Karpas-422 (cell line): ENCODE results near the gene MYH14. TPM values are rescaled to one million over a fixed set of nuclear protein-coding genes. Genes with fewer than 3 reads are reported as not detected.
A peak's percentile ranks its signal among the peaks of the same experiment; 100 is the strongest.
"Not testable (repeated sequence)": the region's sequence is repeated elsewhere in the genome, so short reads cannot be mapped to it uniquely, and the experiment has no call there.

ENCODE experiments used
- DNase-seq: peaks from one replicate; pipeline ENCODE4 v3.0.0-alpha.2; 2015
- H2AFZ ChIP-seq: fragments of 200-600 bp; sonication (generic); 2 replicates; pipeline ENCODE4 v1.6.1; 2014; ENCODE audit warnings: antibody characterized with exemption, low read length, mixed read lengths
- H3K27ac ChIP-seq: fragments of 200-600 bp; sonication (generic); 2 replicates; pipeline ENCODE4 v1.5.1; 2014; ENCODE audit warnings: mild to moderate bottlenecking, low read length, moderate library complexity
- H3K27me3 ChIP-seq: fragments of 200-600 bp; sonication (generic); 2 replicates; pipeline ENCODE4 v1.6.1; 2014; ENCODE audit warnings: low read length, mixed read lengths
- H3K36me3 ChIP-seq: fragments of 200-600 bp; sonication (generic); 2 replicates; pipeline ENCODE4 v1.6.1; 2014; ENCODE audit warnings: low read length, mixed read lengths; ENCODE audit not compliant: insufficient read depth
- H3K4me1 ChIP-seq: fragments of 200-600 bp; sonication (generic); 2 replicates; pipeline ENCODE4 v1.6.1; 2014; ENCODE audit warnings: mild to moderate bottlenecking, low read length, mixed read lengths
- H3K4me2 ChIP-seq: fragments of 200-600 bp; sonication (generic); 2 replicates; pipeline ENCODE4 v1.6.1; 2014; ENCODE audit warnings: low read length, low read depth, mild to moderate bottlenecking; ENCODE audit not compliant: poor library complexity, severe bottlenecking
- H3K4me3 ChIP-seq: fragments of 200-600 bp; sonication (generic); 2 replicates; pipeline ENCODE4 v1.5.1; 2014; ENCODE audit warnings: mild to moderate bottlenecking, antibody characterized with exemption, low read length, mixed read lengths
- H3K79me2 ChIP-seq: fragments of 200-600 bp; sonication (generic); 2 replicates; pipeline ENCODE4 v1.6.1; 2014; ENCODE audit warnings: mild to moderate bottlenecking, low read length, mixed read lengths
- H3K9ac ChIP-seq: fragments of 200-600 bp; sonication (generic); 2 replicates; pipeline ENCODE4 v1.6.0; 2014; ENCODE audit warnings: low read length
- H3K9me2 ChIP-seq: fragments of 200-600 bp; sonication (generic), shearing (Covaris generic); replicated peaks from 2 replicates; pipeline ENCODE4 v1.6.0; 2014; ENCODE audit warnings: mild to moderate bottlenecking, low read length, moderate library complexity; ENCODE audit not compliant: insufficient read depth
- H3K9me3 ChIP-seq: fragments of 300-700, 200-600 bp; sonication (generic); 2 replicates; pipeline ENCODE4 v1.6.1; 2014; ENCODE audit warnings: low read length, mixed read lengths
- H4K20me1 ChIP-seq: fragments of 200-600 bp; sonication (generic); 2 replicates; pipeline ENCODE4 v1.6.1; 2014; ENCODE audit warnings: mild to moderate bottlenecking, antibody characterized with exemption, low read length, low read depth; ENCODE audit not compliant: insufficient read depth
- total RNA-seq: library from RNA; depleted of rRNA; stranded (reverse); fragments of >200 nt; shearing (Covaris generic); gene quantifications from 2 replicates; pipeline ENCODE4 v1.2.3, GENCODE V29; 2014; ENCODE audit warnings: low replicate concordance

The MYH14 gene
- total RNA-seq, 1 experiment from 2014 or later, result not detected

DNA sequence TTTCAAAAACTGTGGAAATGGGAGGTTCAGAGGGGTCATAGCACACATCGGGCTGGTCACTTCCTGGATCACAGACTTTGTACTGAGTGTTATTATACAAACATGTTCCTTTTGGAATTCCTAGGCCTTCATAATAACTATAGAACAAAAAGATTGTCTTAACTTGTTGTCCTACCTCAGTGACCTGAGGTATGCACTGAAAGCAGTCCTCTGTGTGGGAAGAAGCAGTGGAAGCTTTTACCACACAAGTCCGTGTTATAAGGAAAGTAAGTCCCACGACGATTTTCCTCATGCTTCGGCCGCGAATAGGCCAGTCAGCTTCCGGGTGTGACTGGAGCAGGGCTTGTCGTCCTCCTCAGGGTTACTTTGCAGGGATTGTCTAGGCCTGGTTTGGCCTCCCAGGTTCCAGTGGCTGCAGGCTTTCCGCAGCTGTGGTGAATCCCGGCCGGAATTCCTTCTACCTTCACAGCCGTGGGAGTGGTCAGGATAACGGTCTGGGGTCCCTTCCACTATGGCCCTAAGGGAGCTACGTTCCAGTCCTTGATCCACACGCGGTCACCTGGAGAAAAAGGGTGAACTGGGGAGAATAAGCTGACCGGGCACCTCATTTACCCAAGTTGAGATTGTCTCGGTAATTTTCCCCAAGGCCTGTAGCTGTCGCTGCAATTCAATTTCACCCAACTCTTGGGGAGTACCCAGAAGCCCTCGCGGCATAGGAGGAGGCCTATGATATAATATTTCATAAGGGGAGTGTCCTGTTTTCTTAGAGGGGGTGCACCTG, 146.0 kb downstream of the MYH14 start:
- no peaks in the 10 kb centered on the region for H3K9me3 ChIP-seq
- peaks cover 3% of the 10 kb centered on the region; the same call in 1 of the 2 replicates for H3K36me3 ChIP-seq
- peak; percentile 94 for DNase-seq
- peak overlapping the region; percentile 58 for H3K9ac ChIP-seq
- peak overlapping the region; percentile 22 for H2AFZ ChIP-seq
- H3K79me2 ChIP-seq, result peaks cover 1% of the 10 kb centered on the region; the same call in 1 of the 2 replicates
- no peaks in the 10 kb centered on the region for H3K27me3 ChIP-seq
- peak overlapping the region; percentile 95 for H3K27ac ChIP-seq
- H3K9me2 ChIP-seq, result no peaks in the 10 kb centered on the region
- peak overlapping the region; percentile 61 for H3K4me2 ChIP-seq
- H3K4me1 ChIP-seq, result peaks cover 63% of the 10 kb centered on the region
- peak overlapping the region; percentile 53 for H3K4me3 ChIP-seq
- H4K20me1 ChIP-seq, result no peaks in the 10 kb centered on the region

- H2AFZ ChIP-seq, result no peak overlapping the region
- H3K27me3 ChIP-seq, result no peaks in the 10 kb centered on the region
- H3K4me1 ChIP-seq, result peaks cover 48% of the 10 kb centered on the region
- H3K4me2 ChIP-seq, result no peak overlapping the region
- no peak for DNase-seq
- no peaks in the 10 kb centered on the region for H4K20me1 ChIP-seq
- H3K9ac ChIP-seq, result no peak overlapping the region
- no peak overlapping the region for H3K27ac ChIP-seq
- H3K36me3 ChIP-seq, result no peaks in the 10 kb centered on the region
- H3K79me2 ChIP-seq, result no peaks in the 10 kb centered on the region
- no peaks in the 10 kb centered on the region for H3K9me3 ChIP-seq
- H3K4me3 ChIP-seq, result no peak overlapping the region
- H3K9me2 ChIP-seq, result no peaks in the 10 kb centered on the region
Measured at GRCh38 chr19:50352242-50352641, 148.8 kb downstream of the MYH14 start.

- not testable (repeated sequence) for H3K27me3 ChIP-seq, H3K36me3 ChIP-seq, H3K79me2 ChIP-seq, H3K9me3 ChIP-seq, H3K4me3 ChIP-seq, DNase-seq, H2AFZ ChIP-seq, H3K4me2 ChIP-seq, H3K9ac ChIP-seq, H3K27ac ChIP-seq, H4K20me1 ChIP-seq, H3K9me2 ChIP-seq
- peaks cover 43% of the 10 kb centered on the region for H3K4me1 ChIP-seq
Measured at GRCh38 chr19:50353487-50353880, 150.1 kb downstream of the MYH14 start.

DNA sequence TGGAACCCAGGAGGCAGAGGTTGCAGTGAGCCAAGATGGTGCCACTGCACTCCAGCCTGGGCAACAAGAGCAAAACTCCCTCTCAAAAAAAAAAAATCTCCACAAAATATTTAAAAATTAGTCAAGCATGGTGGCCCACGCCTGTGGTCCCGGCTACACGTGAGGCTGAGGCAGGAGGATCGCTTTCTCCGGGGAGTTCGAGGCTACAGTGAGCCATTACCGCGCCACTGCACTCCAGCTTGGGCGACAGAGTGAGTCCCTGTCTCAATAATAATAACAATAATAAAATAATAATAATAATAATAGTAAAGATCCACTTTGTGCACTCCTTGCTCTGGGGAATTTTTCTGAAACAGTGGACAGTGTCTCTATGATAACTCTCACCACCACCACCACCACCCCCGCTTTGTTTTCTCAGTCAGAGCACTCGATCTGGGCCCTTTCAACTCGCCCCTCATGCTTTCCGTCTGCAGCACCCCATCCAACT, 153.3 kb downstream of the MYH14 start:
- H3K79me2 ChIP-seq, result no peaks in the 10 kb centered on the region
- DNase-seq, result no peak
- H3K4me3 ChIP-seq, result no peak overlapping the region
- peak overlapping the region; percentile 85; the same call in 1 of the 2 replicates for H2AFZ ChIP-seq
- H3K4me2 ChIP-seq, result peak overlapping the region; percentile 69
- H3K9me2 ChIP-seq, result no peaks in the 10 kb centered on the region
- H3K9ac ChIP-seq, result no peak overlapping the region; the same call in 1 of the 2 replicates
- no peaks in the 10 kb centered on the region for H4K20me1 ChIP-seq
- H3K36me3 ChIP-seq, result no peaks in the 10 kb centered on the region
- peaks cover 23% of the 10 kb centered on the region for H3K4me1 ChIP-seq
- no peak overlapping the region for H3K27ac ChIP-seq
- no peaks in the 10 kb centered on the region for H3K9me3 ChIP-seq
- no peaks in the 10 kb centered on the region for H3K27me3 ChIP-seq

- H3K4me1 ChIP-seq, result peaks cover 23% of the 10 kb centered on the region
- peak overlapping the region; percentile 58 for H3K9ac ChIP-seq
- H4K20me1 ChIP-seq, result no peaks in the 10 kb centered on the region; the same call in 1 of the 2 replicates
- peak overlapping the region; percentile 47; the same call in 1 of the 2 replicates for H3K4me3 ChIP-seq
- peak; percentile 93 for DNase-seq
- H3K9me3 ChIP-seq, result no peaks in the 10 kb centered on the region
- no peaks in the 10 kb centered on the region for H3K27me3 ChIP-seq
- no peak overlapping the region for H3K27ac ChIP-seq
- no peaks in the 10 kb centered on the region for H3K9me2 ChIP-seq
- H3K79me2 ChIP-seq, result no peaks in the 10 kb centered on the region
- H3K36me3 ChIP-seq, result no peaks in the 10 kb centered on the region
- peak overlapping the region; percentile 69 for H3K4me2 ChIP-seq
- peak overlapping the region; percentile 85; the same call in 1 of the 2 replicates for H2AFZ ChIP-seq
Measured at GRCh38 chr19:50357178-50358100, 154.0 kb downstream of the MYH14 start.

GRCh38 chr19:50358483-50359327, 155.3 kb downstream of the MYH14 start:
- Histone ChIP-seq H3K4me1 (peaks cover 23% of the 10 kb centered on the region), H3K27ac (no peak overlapping the region), H3K79me2 (no peaks in the 10 kb centered on the region), H2AFZ (no peak overlapping the region), H3K4me2 (peak overlapping the region; percentile 56), H3K9me3 (no peaks in the 10 kb centered on the region), H3K9me2 (no peaks in the 10 kb centered on the region), H3K9ac (peak overlapping the region; percentile 52), H4K20me1 (no peaks in the 10 kb centered on the region; the same call in 1 of the 2 replicates), H3K27me3 (no peaks in the 10 kb centered on the region), H3K36me3 (no peaks in the 10 kb centered on the region), H3K4me3 (peak overlapping the region; percentile 43; the same call in 1 of the 2 replicates)
- DNase-seq, result peak; percentile 79

DNA sequence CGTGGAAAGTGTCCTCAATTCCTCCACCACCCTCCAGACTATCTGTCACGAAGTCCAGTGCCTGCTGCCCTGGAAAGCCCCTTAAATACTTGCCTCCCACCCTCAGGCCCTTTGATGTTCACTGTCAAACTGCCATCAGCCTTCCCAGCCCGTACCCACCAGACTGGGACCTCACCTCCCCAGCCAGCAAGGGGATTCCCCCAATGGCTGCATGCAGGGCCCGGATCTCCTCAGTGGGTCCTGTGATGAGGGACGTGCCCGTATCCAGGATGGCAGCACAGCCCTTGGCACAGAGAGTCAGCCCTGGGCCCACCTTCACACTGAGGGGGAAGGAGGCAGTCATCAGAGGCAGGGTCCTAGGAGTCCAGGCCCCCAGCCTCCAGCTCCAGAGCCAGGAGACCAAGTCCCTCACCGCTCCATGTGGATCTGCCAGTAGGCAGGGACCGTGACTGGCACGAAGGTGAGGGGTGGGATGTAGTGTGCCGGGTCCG, 156.0 kb downstream of the MYH14 start:
- H3K4me3 ChIP-seq, result no peak overlapping the region
- no peak overlapping the region for H3K27ac ChIP-seq
- H3K4me2 ChIP-seq, result no peak overlapping the region
- H3K36me3 ChIP-seq, result no peaks in the 10 kb centered on the region
- H3K9me3 ChIP-seq, result no peaks in the 10 kb centered on the region
- H3K79me2 ChIP-seq, result no peaks in the 10 kb centered on the region
- no peaks in the 10 kb centered on the region for H3K9me2 ChIP-seq
- peaks cover 23% of the 10 kb centered on the region for H3K4me1 ChIP-seq
- no peaks in the 10 kb centered on the region; the same call in 1 of the 2 replicates for H4K20me1 ChIP-seq
- no peaks in the 10 kb centered on the region for H3K27me3 ChIP-seq
- no peak overlapping the region for H3K9ac ChIP-seq
- H2AFZ ChIP-seq, result no peak overlapping the region
- no peak for DNase-seq
